Effector CD8-positive, alpha-beta T cell (primary cell): ENCODE data around the gene ARMC6.
A peak's percentile ranks its signal among the peaks of the same experiment; 100 is the strongest.

ENCODE experiments used
- DNase-seq: peaks from one replicate; lab custom pipeline; 2025; lab: John Stamatoyannopoulos, UW

ARMC6 gene

DNA sequence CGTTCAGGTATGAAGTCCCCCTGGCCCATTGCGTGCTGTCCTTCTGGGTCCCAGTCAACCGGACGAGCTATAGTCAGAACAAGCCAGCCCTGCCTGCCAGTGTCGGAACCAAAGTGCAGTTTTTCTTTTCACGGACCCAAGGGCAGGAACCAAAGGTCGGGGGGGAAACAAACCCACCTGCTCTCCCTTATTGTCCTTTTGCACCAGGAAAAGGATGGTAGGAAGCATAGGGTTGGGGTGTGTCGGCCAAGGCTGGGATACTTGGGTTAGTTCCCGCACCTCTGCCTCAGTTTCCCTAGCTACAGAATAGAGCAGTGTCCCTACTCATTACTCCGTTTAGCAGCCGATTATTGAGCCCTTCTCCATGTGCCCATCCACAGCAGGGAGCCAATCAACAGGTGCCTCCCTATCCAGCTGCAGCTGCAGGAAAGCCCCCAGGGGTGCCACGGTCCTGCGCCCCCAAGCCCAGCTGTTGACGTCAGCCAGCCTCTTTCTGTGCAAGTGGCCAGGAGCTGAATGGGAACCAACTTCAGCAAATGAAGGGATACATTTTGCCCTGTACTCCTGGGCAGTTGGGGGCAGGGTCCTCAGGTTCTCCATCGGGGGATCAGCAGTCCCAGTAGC, 21.0 kb downstream of the ARMC6 start:
- no peak for DNase-seq

DNA sequence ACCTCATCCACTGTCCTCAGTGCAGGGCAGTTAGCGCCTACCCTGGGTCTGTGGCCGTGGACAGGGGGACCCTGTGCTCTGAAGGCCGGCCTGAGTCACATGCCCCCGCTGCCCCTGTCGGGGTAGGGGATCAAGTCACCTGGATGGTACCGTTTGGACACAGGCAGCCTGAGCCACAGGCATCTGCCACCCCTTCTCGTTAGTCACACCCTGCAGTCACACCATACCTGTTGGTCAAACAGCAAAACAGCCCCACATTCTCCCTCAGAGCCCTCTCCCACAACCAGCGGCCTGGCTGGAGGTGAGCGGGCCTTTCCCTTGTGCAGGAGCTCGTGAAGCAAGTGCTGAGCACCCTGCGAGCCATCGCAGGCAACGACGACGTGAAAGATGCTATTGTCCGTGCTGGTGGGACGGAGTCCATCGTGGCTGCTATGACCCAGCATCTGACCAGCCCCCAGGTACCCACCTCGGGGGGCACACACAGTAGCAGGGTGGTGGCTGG, 21.6 kb downstream of the ARMC6 start:
- no peak for DNase-seq

DNA sequence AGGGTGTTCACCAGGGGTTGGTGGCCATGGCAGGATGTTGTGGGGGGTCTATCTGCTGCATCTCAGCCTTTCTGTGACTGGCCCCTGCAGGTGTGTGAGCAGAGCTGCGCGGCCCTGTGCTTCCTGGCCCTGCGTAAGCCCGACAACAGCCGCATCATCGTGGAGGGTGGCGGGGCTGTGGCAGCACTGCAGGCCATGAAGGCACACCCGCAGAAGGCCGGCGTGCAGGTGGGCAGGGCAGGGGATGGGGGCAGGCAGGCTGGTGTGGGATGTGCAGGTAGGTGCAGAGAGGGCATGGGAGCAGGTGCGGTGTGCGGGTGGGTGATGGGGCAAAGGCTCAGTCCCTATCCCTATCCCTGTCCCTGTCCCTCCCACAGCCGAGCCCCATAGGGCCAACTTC, 22.3 kb downstream of the ARMC6 start:
- DNase-seq: no peak

DNA sequence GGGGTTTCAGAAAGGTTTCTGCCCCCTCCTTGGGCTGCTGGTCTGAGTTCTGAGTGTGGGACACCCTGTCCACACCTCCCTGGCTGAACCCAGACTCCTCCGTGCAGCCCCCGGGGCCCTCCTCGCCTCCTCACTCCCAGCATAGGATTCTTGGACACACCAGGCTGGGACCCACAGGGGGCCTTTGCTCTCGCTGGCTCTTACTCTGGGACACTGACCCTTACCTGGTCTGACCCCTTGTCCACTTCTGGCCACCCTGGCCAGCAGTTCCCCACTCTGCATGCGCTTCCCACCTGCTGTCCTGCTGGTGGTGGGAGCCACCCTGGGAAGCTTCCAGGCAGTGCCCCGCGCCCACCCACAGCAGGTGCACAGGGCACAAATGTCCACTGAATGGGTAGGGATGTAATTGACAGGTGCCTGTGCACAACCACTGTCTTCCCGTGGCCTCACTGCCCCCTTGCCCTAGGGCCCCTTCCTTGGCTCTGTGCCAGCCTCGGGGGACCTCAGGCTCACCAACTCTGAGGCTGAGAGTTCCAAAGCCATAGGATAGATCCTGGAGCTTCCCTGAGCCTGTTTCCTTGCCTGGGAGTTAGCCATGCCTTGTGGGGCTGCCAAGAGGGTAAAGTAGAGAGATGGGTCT, 23.4 kb downstream of the ARMC6 start:
- DNase-seq: no peak

DNA sequence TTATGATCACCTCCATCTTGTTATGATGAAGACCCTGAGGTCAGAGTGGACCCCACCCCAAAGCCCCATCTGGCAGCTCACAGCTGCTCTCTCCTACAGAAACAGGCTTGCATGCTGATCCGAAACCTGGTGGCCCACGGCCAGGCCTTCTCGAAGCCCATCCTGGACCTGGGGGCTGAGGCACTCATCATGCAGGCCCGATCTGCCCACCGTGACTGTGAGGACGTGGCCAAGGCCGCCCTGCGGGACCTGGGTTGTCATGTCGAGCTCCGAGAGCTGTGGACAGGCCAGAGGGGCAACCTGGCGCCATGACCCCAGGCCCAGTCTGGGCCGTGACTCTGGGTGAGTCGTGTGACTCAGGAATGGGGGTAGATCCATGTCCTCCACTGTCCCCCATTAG, 23.9 kb downstream of the ARMC6 start:
- no peak for DNase-seq

DNA sequence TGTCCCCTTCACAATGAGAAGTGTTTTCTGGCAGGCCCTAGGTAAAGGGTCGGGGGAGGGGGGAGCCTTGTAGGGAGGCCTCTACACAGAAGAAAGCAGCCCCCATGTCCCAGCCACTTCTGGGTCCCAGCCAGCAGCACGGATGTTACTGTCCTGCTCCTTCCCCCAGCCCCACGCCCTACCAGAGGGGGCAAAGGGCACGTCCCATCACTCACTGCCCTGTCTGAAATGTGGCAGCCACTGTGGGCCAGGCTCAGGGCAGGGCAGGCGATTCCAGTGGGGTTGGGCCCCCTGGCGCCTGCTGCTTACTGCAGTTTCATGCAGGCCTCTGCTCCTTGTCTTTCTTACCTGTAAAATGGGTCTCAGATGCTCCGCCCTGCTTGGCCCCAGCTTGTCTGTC, 24.3 kb downstream of the ARMC6 start:
- no peak for DNase-seq

DNA sequence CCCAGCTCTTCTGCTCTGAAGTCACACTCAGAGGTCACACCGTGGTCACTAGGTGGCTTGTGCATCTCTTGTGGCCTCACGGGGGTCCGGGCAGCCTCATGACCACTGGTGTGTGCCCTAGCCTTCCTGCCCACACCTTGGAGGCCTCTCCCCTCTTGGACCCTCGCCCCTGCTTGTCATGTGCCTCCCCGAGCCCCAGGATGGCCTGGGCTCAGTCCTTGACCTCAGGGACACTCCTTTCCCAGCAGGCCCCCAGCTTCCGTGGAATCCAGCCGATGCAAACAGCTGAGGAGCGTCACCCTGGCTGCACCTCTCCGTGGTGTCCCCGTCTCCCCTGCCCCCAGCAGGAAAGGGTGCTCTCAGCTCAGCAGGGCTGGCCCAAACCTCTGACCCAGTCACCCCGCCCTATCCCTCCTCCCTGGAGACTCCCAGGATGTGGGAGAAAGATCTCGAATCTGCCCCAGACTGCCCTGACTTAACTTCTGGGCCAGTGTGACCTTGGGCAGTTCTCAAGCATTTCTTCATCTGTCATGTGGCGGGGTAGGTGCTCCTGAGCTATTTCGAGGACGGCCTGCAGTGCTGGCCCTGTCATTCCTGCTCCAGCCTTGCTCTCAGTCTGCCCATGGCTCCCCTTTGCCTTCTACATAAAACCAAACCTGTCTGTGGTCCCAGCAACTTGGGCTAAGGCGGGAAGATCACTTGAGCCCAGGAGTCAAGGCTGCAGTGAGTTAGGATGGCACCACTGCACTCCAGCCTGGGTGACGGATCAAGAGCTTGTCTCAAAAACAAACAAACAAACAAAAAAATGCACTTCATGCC, 25.8 kb downstream of the ARMC6 start:
- DNase-seq: no peak

DNA sequence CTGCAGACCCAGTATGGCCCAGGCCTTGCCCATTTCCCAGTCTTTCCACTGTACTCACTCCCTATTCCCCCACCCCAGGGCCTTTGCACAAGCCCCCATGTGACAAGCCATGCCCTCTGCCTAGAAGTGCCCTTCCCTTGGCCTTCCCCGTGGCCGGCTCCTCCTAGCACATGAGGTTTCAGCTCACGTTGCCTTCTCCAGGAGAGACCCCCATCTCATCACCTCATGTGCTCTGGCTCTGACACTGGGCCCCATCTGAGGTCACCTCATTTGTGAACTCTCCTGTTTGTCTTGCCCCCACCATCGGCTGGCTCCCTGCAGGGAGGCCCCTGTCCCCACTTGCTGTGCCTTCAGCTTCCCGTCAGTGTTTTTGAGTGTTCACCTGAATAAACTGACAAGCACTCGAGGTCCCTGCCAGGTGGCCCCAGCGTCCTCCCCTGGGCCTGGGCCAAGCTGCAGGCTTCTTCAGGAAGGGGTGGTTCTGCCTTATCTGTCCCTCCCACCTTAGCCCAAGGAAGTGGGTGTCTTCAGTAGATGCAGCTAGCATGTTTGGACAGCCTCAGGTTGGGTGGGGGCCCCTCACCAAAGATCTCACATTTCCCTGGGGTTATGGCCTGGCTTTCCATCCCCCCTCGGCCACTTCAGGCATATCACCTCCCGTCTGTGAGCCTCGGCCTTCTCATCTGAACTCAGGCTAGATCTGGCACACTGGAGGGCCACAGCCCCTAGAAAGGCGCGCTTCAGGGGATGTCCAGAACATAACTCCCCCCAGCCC, 26.6 kb downstream of the ARMC6 start:
- no peak for DNase-seq

DNA sequence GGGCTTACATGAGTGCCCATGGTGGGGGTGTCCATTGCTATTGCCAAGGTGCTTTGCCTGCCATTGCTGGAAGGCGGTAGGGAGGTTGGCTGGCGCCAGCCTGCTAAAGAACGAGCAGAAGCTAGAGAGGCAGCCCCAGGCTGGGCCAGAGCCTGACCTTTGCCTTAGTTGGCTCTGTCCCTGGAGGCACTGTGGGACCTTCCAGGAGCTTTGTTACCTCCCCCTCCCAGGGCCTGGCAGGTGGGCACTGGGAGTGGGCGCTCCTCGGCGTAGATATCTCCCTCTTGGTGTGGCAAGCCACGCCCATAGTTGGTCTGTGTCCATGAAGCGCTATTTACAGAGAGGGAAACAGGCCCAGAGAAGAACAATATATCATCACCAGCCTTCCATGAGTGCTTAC, 28.1 kb downstream of the ARMC6 start:
- DNase-seq: no peak

DNA sequence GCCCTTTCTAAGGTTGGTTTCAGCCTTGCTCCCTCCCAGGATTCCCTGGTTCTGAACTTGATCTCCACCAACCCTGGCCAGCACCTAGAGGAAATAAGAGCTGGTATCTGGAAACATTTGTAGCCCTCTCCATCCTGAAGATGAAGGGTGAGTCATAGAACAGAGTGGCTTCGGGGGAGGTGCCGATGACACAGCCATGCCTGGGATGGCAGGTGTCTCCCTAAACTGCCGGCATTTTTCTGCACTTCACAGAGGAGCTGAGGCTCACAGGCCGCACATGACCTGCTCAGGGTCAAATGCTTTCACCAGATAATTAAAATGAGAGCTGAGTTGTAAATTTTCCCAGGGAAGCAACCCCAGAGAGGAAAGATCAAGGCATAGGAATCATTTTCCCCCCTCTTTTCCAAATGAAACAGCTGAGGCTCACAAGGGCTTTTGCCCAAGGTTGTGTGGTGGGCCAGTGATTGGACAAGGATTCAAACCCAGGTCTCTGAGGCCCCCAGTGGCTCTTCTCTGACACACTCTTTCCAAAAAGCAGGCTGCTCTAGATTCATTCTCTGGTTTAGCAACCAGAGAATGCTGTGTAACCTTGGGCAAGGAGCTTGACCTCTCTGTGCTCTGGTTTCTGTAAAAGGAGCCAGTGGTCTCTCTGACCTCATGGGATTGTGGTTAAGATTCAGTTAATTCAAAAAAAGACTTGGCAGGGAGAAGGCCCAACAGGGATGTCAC, 29.2 kb downstream of the ARMC6 start:
- no peak for DNase-seq

DNA sequence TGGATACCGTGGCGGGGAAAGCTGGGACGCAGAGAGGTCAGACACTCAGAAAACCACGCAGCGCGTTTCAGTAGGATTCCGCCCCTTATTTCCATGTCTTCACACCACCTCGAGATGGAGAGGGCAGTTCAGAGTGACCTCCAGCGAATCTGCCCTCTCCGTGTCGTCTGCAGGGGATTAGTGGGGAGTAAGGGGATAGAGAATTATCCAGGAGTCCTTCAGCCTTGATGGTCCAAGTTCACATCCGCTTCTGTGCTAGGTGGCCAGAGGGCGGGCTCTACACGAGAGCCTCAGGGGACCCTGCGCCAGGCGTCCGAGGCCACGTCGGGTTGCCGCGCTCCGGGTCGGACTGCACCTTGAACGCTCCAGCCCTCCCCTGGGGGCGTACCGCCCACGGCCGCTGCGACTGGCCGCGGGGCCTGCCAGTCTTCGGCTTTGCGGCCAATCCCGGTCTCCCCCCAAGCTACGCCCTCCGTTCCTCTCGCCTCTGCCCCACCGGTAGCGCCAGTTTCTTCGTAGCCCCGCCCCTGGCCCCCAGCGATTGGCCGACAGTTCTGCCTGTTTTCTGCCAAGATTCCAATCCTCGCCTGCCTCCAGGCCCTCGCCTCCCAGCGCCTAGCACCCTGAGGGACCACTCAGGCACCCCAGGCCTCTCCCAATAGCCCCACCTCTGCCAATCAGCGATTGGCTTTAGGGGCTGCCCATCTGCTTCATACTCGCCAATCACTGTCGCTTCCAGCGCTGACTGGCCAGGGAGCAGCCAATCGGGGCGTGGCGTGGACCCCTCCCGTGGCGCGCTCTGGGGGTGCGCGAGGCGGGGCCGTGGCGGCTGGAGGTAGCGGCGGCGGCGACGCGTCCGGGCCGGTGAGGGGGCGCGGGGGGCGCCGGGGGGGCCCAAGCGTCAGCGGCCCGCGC, 30.0 kb downstream of the ARMC6 start, which contains the start of gene SLC25A42:
Gene SLC25A42, plus strand, starts transcription at position 812 of the 915 bp plus-strand sequence. CDS start 32,131 bp downstream, outside the sequence.
- peak; percentile 99 for DNase-seq

DNA sequence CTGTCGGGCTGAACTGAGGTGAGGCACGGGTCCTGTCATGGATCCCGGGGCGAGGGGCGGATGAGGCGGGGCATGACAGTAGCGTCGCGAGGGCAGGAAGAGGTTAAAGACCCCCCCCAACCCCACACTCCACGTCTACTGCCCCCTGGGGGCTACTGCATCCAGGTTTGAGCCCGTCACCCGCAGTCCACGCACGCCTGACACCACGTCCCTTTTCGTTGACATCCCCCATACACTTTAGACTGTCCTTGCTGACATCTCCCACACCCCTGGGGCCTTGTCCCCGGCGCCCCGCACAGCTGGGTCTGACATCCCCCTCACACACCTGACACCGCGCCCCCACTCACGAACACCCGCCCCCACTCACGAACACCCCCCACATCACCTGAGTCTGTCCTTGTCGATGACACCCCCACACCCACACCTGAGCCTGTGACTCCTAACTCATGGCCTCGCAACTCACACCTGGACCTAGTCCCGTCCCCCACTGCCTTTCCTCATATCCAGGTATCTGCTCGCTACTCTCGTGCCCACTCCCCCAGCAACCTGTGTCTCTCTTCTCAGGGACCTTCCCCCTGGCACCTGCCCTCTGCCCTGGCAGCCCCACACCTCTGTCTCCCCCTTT, 30.8 kb downstream of the ARMC6 start:
- peak; percentile 83 for DNase-seq

DNA sequence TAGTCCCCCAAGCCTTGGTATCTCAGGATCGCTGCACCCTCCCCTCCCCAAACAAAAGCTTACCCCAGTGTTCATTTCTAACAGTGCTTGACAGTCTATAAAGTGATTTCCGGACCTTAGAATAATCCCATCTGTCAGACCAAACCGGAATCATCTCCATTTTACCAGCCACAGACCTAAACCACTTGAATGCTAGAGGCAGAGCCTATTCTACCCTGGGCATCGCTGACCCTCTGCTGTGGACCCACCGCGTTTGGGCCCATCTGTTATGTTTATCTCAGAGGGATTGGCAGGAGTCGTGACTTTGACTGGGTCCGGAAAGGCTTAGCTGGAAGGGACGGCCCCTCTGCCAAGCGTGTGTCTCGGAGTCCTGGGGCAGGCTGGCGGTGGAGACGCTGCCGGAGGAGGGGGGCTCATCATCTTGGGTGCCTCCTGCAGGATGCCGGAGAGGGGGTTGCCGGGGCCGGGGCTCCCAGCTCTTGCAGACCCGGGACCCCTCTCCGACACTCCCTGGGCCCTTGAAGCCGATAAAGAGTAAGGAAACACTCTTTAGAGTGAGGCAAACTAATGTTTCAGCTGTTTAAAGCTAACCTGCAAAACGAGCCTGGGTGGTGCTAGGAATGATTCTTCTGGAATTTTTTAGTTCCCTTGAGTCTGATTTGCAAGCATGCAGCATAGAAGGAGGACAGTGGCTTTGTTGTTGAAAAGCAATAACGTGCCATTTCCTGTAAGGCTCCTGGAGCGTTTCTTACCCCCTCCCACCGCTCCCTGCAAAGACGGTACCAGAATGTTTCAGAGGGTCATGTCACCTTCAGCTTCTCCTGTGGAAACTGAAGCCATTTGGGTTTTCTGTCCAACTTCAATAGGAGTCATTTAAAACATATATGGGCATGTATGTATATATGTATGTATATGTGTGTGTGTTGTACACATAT, 31.7 kb downstream of the ARMC6 start:
- peak; percentile 5 for DNase-seq

DNA sequence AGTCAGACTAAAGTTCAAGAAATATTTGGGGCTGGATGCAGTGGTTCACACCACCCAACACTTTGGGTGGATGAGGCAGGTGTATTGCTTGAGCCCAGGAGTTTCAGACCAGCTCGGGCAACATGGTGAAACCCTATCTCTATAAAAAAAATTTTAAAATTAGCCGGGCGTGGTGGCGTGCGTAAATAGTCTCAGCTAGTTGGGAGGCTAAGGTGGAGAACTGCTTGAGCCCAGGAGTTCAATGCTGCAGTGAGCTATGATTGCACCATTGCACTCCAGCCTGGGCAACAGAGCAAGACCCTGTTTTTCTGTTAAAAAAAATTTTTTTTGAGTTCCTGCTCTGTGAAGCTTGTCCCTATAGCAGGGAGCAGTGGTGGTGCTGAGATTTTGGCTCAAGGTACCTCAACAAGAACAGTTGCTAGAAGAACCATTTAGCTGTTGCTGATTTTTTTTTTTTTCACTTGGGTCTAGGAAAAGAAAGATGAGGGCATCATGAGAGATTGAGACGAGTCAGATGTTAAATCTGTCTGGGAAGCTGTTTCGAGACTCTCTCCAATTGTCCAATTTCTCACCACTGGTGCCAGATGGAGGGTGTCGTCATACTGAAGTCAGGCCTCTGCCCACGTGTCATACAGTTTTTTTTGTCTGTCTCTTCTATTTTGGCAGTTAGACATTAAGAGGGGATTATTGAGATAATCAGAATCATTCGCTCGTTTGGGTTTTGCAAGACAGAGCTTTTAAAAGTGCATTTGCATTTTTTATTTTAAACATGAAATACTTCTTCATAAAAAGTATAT, 34.1 kb downstream of the ARMC6 start:
- no peak for DNase-seq

DNA sequence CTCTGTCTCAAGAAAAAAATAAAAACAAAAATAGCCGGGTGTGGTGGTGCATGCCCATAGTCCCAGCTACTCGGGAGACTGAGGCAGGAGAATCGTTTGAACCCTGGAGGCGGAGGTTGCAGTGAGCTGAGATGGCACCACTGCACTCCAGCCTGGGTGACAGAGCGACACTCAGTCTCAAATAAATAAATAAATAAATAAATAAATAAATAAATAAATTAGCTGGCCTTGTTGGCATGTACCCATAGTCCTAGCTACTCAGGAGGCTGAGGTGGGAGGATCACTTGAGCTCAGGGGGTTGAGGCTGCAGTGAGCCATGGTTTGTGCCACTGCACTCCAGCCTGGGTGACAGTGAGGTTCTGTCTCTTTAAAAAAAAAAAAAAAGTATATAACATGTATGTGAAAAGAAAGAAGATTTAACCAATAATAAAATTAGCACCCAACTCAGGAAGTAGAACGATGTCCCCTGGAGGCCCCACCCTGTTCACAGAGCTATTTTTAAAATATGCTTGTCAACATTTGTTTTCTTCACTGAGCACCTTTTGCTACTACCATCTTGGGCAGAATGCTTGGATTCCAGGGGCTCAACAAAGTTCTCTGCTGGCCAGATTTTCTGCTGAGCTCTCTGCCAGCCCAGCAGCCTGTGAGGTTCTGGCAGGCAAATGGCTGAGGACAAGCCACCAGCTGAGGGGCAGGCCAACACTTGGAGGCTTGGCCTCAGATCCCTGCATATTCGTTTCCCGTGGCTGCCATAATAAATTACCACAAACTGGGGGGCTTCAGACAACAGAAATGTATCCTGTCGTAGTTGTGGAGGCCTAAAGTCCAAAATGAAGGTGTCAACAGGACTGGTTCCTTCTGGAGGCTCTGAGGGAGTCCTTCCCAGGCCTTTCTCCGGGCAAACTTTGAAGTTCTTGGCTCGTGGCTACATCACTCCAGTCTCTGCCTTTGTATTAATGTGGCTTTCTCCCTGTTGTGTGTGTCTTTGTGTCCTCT, 35.6 kb downstream of the ARMC6 start:
- DNase-seq: no peak

DNA sequence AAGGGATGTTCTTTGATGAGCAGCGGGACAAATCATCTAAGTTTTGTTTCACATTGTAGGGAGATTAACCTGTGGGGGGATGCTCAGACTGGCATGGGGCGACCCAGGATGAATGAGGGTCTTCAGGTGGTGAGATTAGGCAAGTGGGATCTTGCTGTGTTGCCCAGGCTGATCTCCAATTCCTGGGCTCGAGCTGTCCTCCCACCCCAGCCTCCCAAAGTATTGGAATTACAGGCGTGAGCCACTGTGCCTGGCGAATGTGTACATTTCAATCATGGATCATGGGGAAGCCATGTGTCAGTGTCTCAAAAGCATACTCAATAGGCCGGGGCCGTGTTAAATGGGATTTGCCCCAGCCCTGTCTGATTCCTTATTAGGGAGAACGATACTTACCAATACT, 38.5 kb downstream of the ARMC6 start:
- no peak for DNase-seq
